ENCODE measurements around the gene CCT8L2. TPM values are rescaled to one million over a fixed set of nuclear protein-coding genes. Genes with fewer than 3 reads are reported as not detected.

The CCT8L2 gene
- total and polyA plus RNA-seq, 2 of the 8 experiments (the other 6 are each of a cell fraction or from before 2014, with no cell fraction given), result not detected

DNA sequence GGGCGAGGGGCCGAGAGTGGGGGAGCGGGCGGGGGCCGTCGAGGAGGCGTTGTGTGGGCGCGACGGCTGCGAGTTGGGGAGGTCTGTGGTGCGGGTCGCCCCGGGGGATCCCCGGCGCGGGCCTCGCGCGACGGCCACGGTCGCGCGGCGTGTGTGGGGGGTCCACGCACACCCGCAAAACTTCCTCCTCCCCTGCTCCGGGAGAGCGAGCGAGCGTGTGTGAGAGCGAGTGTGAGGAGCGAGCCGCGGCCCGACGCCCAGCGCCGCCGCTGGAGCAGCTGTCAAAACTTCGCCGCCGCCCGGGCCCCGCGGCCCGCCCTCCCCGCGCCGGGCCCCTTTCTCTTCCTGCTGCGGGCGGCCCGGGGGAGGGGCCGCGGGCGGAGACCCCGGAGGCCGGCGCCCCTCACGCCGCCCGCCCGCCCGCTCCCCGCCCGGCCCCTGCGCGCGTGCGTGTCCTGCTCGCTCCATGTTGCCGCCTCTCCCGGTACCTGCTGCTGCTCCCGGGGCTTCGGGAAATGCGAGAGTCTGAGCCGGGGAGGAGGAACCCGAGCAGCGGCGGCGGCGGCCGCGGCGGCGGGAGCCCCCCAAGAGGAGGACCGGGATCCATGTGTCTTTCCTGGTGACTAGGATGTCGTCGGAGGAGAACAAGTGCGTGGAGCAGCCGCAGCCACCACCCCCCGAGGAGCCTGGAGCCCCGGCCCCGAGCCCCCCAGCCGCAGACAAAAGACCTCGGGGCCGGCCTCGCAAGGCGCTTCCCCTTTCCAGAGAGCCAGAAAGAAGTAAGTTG, 9.0 kb upstream of the CCT8L2 start:
- Histone ChIP-seq H3K79me1 (ENCODE audit: low read depth, low read length) (no peaks in the 10 kb centered on the region), H2BK20ac (ENCODE audit: low read length) (no peak overlapping the region), H3K36me3 (ENCODE audit: control insufficient read depth in 2 of 4, insufficient read depth in 4 of 4, low read length in 3 of 4) (no peaks in the 10 kb centered on the region), H2BK12ac (ENCODE audit: low read depth, low read length) (no peak overlapping the region), H3K4me2 (ENCODE audit: insufficient read depth in 1 of 2, low read depth in 2 of 2, low read length in 2 of 2) (no peak overlapping the region), H3K4ac (replicated peaks; ENCODE audit: insufficient read length, low read depth, low read length) (no peak overlapping the region), H4K5ac (ENCODE audit: insufficient read length, low read depth, low read length) (no peak overlapping the region), H4K91ac (replicated peaks; ENCODE audit: insufficient read length, low read length) (no peak overlapping the region), H3K27me3 (replicated peaks in 1 of 4; ENCODE audit: control insufficient read depth in 3 of 4, extremely low read depth in 1 of 4, insufficient read depth in 3 of 4, low read length in 3 of 4) (no peaks in the 10 kb centered on the region), H3K27ac (ENCODE audit: low read depth, low read length) (no peak overlapping the region), H2AFZ (ENCODE audit: low read length) (no peak overlapping the region), H4K20me1 (replicated peaks in 1 of 2; ENCODE audit: control insufficient read depth in 1 of 2, insufficient read depth in 2 of 2, low read length in 2 of 2) (no peaks in the 10 kb centered on the region), H3K23ac (ENCODE audit: insufficient read length) (no peak overlapping the region), H2BK15ac (ENCODE audit: low read length) (no peak overlapping the region), H3K79me2 (ENCODE audit: control insufficient read depth in 1 of 2, insufficient read depth in 2 of 2, low read length in 2 of 2) (no peaks in the 10 kb centered on the region), H3K23me2 (ENCODE audit: low read depth, low read length) (no peaks in the 10 kb centered on the region), H3K4me3 (ENCODE audit: extremely low read depth in 1 of 4, insufficient read depth in 2 of 4, low read depth in 3 of 4, low read length in 4 of 4) (no peak overlapping the region), H3K9me3 (ENCODE audit: insufficient read depth in 2 of 2, low read depth in 1 of 2, low read length in 1 of 2) (peaks cover 3 to 43% of the 10 kb centered on the region in 2 experiments; a peak in 3 of 4 replicates), H3K4me1 (replicated peaks in 1 of 4; ENCODE audit: control insufficient read depth in 3 of 4, insufficient read depth in 4 of 4, low read length in 3 of 4) (no peaks in the 10 kb centered on the region), H3K56ac (replicated peaks; ENCODE audit: insufficient read length, low read depth, low read length) (no peak overlapping the region), H4K8ac (ENCODE audit: extremely low read depth, insufficient read depth, low read length) (no peak overlapping the region), H2BK120ac (replicated peaks; ENCODE audit: low read depth, low read length) (no peak overlapping the region), H2BK5ac (ENCODE audit: low read depth, low read length) (no peak overlapping the region), H3K18ac (ENCODE audit: extremely low read depth, low read length) (no peak overlapping the region), H3K14ac (ENCODE audit: insufficient read length) (no peak overlapping the region), H3K9ac (replicated peaks in 1 of 4; ENCODE audit: extremely low read depth in 1 of 4, low read depth in 3 of 4, low read length in 3 of 4) (no peak overlapping the region), H2AK5ac (ENCODE audit: low read depth, low read length) (no peak overlapping the region)
- CTCF ChIA-PET (ENCODE audit: partially characterized antibody), result no interaction called here
- FAIRE-seq (no peak), DNase-seq (ENCODE audit: low read depth in 1 of 2, low spot score in 2 of 2) (no peak)
- POLR2A ChIA-PET (ENCODE audit: partially characterized antibody), result no interaction called here
- no CpG with 5 or more reads among the region's 100 CpGs for WGBS, 2 experiments (ENCODE audit: extremely low coverage in 1 of 2, insufficient coverage in 1 of 2, insufficient read length in 1 of 2, insufficient replicate concordance in 2 of 2, low coverage in 1 of 2, low lambda C conversion rate in 2 of 2, missing lambda C conversion rate in 1 of 2)
- TF ChIP-seq BRCA1 (IDR thresholded peaks at IDR 0.05; ENCODE audit: low read depth, low read length) (no peak), HDAC6 (IDR thresholded peaks at IDR 0.05; ENCODE audit: low read depth, low read length) (no peak), CTBP2 (IDR thresholded peaks at IDR 0.05; ENCODE audit: borderline replicate concordance, insufficient read depth, insufficient read length, low read length) (no peak), RAD21 (IDR thresholded peaks at IDR 0.05 in 1 of 2, conservative IDR thresholded peaks at IDR 0.05 in 1 of 2; ENCODE audit: low read depth in 2 of 2, low read length in 2 of 2) (no peak), SP4 (IDR thresholded peaks at IDR 0.05; ENCODE audit: low read length) (no peak), SRF (IDR thresholded peaks at IDR 0.05; ENCODE audit: low read depth, low read length) (no peak), NANOG (IDR thresholded peaks at IDR 0.05; ENCODE audit: insufficient read depth, low read depth, low read length, poor library complexity, severe bottlenecking) (no peak), NRF1 (IDR thresholded peaks at IDR 0.05; ENCODE audit: low read depth, low read length) (no peak)
- TF ChIP-seq, protein P1, sequence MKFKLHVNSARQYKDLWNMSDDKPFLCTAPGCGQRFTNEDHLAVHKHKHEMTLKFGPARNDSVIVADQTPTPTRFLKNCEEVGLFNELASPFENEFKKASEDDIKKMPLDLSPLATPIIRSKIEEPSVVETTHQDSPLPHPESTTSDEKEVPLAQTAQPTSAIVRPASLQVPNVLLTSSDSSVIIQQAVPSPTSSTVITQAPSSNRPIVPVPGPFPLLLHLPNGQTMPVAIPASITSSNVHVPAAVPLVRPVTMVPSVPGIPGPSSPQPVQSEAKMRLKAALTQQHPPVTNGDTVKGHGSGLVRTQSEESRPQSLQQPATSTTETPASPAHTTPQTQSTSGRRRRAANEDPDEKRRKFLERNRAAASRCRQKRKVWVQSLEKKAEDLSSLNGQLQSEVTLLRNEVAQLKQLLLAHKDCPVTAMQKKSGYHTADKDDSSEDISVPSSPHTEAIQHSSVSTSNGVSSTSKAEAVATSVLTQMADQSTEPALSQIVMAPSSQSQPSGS (IDR thresholded peaks at IDR 0.05; ENCODE audit: low read length), result no peak
- TF ChIP-seq, protein P2, sequence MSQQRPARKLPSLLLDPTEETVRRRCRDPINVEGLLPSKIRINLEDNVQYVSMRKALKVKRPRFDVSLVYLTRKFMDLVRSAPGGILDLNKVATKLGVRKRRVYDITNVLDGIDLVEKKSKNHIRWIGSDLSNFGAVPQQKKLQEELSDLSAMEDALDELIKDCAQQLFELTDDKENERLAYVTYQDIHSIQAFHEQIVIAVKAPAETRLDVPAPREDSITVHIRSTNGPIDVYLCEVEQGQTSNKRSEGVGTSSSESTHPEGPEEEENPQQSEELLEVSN (IDR thresholded peaks at IDR 0.05), result no peak

Data from H1 (cell line).